Epidermal melanocyte (primary cell): ENCODE measurements around the gene NID1.
"Not testable (repeated sequence)": the region's sequence is repeated elsewhere in the genome, so short reads cannot be mapped to it uniquely, and the experiment has no call there.

ENCODE experiments used
- DNase-seq: peaks from one replicate; pipeline ENCODE4 v3.0.0; 2011; ENCODE audit warnings: low spot score; ENCODE audit not compliant: insufficient read length

The NID1 gene

GRCh38 chr1:236092899-236093298 lies 28.0 kb upstream of the NID1 start:
- no peak for DNase-seq

DNA sequence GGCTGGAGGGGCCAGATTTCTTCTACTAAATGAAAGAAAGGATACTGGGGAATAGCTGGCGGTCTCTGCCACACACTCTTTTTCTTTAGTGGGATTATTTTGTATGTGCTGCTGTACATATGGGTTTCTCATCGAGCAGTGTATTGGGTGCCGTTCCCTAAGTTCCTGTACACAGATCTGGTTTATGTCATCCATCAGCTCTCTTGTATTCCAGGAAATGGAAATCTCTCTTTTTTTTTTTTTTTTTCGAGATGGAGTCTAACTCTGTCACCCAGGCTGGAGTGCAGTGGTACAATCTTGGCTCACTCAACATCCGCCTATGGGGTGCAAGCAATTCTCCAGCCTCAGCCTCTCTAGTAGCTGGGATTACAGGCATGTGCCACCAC lies 27.0 kb upstream of the NID1 start:
- DNase-seq, result no peak

DNA sequence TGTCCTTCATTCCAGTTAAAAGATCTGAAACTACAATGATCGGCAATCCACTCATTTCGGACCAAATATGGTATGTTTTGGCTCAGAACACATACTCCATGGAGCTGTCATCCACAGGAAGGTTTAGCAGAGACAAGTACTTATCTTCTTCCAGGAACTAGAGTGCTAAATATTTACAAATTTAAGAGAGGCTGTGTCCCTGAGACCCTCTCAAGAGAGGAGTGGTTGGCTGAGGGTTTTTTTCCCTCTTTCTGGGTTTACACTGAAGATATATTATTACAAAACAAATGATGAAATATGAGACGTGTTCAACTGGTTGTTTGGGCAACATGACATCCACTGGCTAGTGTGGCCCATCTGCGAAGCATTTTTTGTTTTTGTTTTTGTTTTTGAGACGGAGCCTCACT lies 25.9 kb upstream of the NID1 start:
- no peak for DNase-seq

DNA sequence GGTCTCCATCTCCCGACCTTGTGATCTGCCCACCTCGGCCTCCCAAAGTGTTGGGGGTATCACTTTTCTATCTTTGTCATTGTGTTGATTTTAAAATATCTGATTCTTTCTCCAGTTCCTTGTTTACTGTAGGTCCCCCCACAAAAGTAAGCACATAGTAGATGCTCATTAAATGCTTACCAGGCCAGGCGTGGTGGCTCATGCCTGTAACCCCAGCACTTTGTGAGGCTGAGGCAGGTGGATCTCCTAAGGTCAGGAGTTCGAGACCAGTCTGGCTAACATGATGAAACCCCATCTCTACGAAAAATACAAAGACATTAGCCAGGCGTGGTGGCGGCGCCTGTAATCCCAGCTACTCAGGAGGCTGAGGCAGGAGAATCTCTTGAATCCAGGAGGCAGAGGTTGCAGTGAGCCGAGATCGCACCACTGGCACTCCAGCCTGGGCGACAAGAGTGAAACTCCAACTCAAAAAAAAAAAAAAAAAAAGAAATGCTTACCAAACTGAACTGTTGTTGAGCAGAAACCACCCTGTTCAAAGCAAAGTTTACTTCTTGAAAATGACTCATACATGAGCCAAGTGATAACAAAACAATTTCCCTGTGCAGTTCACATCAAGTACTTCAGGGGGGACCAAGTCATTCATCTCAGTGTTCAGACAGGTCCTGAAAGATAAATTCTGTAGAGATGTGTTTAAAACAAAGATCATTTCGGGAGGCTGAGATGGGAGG lies 24.3 kb upstream of the NID1 start:
- no peak for DNase-seq

GRCh38 chr1:236086537-236086936 lies 21.6 kb upstream of the NID1 start:
- no peak for DNase-seq

DNA sequence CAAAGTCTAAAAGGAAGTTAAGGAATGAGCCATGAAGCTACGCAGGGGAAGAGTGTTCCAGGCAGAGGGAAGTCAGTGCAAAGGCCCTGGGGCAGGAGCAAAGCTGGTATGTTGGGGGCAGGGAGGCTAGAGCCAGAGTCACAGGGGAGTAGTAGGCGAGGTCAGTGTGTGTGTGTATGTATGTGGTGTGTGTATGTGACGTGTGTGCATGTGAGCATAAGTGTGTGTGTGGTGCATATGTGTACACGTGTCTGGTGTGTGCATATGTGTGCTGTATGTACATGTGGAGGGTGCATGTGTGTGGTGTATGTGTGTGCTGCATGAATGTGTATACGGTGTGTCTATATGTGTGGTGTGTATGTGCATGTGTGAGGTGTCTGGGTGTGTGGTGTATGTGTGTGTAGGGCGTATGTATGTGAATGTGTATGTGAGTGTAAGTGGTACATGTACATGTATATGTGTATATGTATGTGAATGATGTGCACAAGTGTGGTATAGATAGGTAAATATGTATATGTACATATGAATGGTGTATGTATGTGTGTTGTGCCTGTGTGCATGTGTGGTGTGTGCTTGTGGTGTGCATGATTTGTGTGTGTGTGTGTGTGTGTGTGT lies 20.8 kb upstream of the NID1 start:
- DNase-seq, result no peak

DNA sequence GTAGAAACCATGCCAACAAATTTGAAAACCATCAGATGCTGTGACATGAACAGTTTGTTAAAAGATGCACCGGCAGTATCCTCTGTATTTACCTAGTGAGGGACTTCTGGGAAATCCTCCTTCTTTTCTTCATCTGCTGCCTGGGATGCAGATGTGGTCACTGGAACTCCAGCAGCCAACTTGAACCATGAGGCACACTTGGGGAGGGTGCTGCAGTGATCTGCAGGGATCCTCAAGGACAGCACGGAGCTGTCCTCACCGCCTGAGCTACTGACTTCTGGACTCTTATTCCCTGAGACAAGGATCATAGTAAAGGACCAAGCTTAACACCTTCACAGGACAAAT lies 19.5 kb upstream of the NID1 start:
- DNase-seq, result no peak

DNA sequence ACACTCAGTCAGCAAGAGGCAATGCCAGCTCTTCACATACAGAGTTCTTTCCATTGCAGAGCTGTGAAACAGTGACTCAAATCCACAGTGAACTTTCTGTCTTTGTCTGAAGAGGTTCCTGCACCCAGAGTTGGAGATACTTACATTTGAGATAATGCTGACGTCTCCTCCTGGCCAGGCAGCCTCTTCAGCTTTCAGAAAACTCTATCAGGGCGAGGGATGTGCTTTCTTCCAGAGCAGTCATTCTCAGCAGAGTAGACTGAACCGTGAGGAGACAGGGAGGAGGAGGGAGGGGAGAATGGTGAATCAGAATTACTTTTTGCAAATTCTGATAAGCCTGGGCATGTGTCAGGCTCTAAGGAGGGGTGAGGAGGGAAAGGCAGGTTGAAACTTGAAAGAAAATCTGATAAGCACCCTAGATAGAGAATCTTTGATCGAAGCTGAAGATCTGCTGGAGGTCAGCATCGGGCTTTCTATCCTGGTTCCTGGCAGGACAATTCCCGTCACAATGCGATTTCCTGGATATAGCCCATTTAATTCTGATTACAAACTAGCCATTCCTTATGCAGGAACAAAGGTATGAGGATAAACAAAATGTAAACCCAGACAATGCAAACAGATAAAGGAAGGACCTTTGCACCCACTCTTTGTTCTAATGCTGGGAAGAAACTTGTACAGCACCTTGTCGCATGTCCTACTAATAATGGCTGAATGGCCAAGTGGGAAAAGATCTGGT lies 18.9 kb upstream of the NID1 start:
- DNase-seq, result no peak

DNA sequence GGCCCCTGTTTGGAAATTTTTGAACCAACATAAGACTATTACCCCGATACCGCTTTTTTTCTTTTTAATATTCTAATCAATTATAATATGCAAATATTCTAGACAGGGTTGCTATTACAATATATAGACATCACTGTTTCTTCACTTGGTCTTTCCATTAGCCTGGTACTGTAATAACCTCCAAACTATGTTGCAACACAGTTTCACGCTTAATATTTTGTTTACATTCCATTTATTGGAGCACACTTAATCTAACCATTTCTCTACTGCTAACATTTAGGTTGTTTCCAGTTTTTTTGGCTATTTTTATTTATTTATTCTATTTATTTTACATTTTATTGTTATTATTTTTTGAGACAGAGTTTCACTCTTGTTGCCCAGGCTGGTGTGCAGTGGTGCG lies 17.6 kb upstream of the NID1 start:
- DNase-seq, result no peak

DNA sequence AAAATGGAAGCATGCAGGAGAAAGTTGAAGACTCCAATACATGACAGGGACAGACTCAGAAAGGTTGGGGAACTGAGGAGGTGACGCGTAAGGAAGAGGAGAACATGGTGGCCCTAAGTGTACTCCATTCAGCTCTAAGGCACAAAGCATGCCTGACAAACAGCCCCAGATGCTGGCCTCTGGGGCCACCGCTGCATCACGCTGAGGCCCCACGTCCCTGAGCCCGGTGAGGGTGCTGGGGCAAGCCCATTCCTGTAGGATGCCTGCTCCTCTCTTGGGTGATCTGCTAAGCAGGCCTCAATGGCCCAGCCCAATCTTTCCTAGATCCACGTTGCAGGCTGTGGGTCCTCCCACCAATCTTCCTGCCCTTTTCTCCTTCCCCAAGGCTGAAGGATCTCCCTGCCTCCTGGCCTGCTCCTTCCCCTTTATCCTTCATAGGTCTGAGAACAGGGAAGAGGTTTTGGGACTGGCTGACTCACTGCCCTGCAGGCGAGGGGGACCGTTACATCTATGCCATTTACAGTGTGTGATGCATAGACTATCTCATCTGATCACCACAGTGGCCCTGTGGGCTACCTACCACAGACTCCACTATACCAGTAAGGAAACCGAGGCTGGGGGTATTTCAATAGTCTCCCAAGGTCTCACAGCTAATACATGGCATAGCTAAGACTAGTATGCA lies 16.8 kb upstream of the NID1 start:
- no peak for DNase-seq

GRCh38 chr1:236079703-236080102 lies 14.8 kb upstream of the NID1 start:
- DNase-seq, result no peak

- no peak for DNase-seq
These were observed 14.1 kb upstream of the NID1 start for GRCh38 chr1:236078993-236079392.

GRCh38 chr1:236078077-236078476 lies 13.2 kb upstream of the NID1 start:
- DNase-seq, result not testable (repeated sequence)

DNA sequence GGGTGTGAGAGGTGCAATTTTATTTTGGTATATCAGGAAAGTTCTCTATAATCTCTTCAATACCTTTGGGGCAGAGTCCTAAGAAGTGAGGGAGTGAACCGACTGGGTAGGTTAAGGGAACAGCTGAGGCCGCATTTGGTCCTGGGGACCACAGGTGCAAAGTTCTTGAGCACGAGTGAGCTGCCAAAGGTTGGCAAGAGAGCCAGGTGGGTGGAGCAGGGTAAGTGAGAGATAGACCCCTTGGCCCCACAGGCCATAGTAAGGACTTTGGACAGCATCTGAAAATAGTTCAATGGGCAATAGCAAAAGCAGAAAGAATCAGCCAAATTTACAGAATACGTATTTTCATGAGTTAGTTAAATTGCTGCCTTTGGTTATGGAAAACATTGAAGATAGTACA lies 11.0 kb upstream of the NID1 start:
- DNase-seq, result no peak

DNA sequence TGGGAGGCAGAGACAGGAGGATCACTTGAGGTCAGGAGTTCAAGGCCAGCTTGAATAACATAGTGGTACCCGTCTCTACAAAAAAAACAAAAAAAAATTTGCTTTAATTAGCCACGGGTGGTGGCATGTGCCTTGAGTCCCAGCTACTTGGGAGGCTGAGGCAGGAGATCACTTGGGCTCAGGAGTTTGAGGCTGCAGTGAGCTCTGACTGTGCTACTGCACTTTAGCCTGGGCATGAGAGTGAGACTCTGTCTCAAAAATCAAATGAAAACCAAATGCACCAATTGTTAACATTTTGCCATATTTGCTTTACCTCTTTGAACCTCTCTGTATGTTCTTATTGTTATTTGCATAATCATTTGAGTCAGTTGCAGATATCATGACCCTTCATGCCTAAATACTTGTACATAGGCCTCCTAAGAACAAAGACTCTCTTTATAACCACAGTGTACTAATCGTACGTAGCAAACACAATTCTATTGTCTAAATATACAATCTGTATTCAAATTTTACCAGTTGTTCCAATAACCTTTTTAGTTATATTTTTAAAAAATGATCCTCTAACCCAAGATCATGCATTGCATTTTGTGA lies 8.5 kb upstream of the NID1 start:
- DNase-seq, result no peak

DNA sequence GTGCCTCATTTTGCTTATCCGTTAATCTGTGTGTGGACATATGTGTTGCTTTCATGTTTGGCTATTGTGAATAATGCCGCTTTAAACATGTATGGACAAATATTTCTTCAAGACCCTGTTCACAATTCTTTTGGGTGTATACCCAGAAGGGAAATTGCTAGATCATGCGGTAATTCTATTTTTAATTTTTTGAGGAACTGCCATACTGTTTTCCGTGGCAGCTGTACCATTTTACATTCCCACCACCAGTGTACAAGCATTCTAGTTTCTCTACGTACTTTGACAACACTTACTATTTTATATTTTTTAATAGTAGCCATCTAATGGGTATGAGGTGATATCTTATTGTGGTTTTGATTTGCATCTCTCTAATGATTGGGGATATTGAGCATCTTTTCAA lies 7.1 kb upstream of the NID1 start:
- no peak for DNase-seq

- no peak for DNase-seq
These were observed 5.9 kb upstream of the NID1 start for GRCh38 chr1:236070753-236071152.

DNA sequence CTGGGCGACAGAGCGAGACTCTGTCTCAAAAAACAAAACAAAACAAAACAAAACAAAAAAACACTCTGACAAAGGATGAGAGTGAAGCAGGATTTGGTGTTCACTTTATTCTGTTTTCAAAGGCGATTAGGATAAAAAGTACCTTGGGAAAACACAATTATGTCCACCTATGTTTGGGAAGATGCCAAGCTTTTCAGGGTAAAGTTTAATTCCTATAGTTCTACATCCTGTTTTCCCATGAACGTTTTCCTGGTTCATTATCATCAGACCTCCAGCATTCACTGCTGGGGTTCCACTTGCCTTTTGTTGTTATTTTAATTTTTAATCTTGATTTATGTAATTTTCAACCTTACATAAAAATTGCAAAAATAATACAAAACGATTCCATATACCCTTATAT lies 4.9 kb upstream of the NID1 start:
- DNase-seq, result no peak

DNA sequence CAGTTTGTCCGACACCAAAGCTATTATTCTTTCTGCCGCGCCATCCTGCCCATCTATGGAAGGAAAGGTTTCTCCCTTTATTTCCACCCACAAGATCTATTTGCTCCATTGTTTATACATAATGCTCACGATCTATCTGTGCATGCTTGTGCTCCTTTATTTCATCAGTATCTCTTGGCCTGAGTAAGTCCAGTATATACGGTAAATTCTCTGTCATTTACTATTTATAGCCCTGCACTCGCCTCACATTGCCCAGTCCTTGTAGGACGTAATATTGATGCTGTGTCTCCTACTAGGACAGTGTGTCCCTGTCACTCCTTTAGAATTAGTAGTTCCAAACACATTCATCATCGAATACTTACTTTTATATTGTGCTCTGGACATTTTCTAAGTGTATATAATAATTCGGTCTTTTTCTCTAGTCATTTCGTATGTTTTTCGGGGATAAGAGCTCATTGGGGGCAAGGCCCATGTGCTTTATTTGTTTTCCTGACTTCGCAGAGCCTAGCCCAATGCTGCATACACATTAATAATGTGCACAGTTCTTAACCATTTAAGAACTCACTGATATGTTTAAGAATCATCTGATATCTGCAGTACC lies 3.1 kb upstream of the NID1 start:
- no peak for DNase-seq

- no peak for DNase-seq
These were observed 2.0 kb upstream of the NID1 start for GRCh38 chr1:236066828-236067386.

- DNase-seq, result no peak
These were observed 1.2 kb upstream of the NID1 start for GRCh38 chr1:236066054-236066453.
